Prostate gland (tissue), 2 donors: ENCODE data around the gene PALM3. TPM values are rescaled to one million over a fixed set of nuclear protein-coding genes. Genes with fewer than 3 reads are reported as not detected.

Source experiments
- DNase-seq: peaks from one replicate; pipeline ENCODE4 v3.0.0-alpha.2; 2019; ENCODE audit warnings: low spot score
- H3K27ac ChIP-seq, 2 donors: fragments of 200-600 bp; sonication (generic); 2 replicates each; pipeline ENCODE4 v1.5.1; 2017 to 2019
- H3K27me3 ChIP-seq: fragments of 200-600 bp; sonication (generic); replicated peaks from 2 replicates; pipeline ENCODE4 v1.5.1; 2019; ENCODE audit not compliant: insufficient read depth
- H3K36me3 ChIP-seq, 2 donors: fragments of 200-600 bp; sonication (generic); 1 replicate in 1 of 2; 2 replicates in 1 of 2; pipeline versions ENCODE4 v1.5.1 to v1.8.1; 2017 to 2019
- H3K4me1 ChIP-seq: fragments of 200-600 bp; sonication (generic); replicated peaks from 2 replicates; pipeline ENCODE4 v1.5.1; 2019
- H3K4me3 ChIP-seq, 2 donors: fragments of 200-600 bp; sonication (generic); 2 replicates each; pipeline ENCODE4 v1.5.1; 2017 to 2019
- H3K9me3 ChIP-seq: fragments of 200-600 bp; sonication (generic); 2 replicates; pipeline ENCODE4 v1.5.1; 2017
- POLR2A ChIP-seq: fragments of 450-650 bp; IDR thresholded peaks from one replicate; pipeline ENCODE4 v1.6.1; 2016; ENCODE audit warnings: antibody characterized with exemption, mild to moderate bottlenecking
- POLR2AphosphoS5 ChIP-seq: sonication (generic); formaldehyde crosslinking; IDR thresholded peaks from one replicate; pipeline ENCODE4 v1.6.1; 2017; ENCODE audit warnings: antibody characterized with exemption
- WGBS: methylation state at CpG from one replicate; pipeline ENCODE4 v1.1.5; 2018; 5-methylcytosine and 5-hydroxymethylcytosine counted together
- intact Hi-C: fragments of 100-400 bp; cut with DNase I; formaldehyde crosslinking; loops from one replicate; pipeline ENCODE4 v1.14.2; 2022
- total RNA-seq, 2 donors: library from RNA; depleted of rRNA; stranded (reverse); fragments of >200 nt; gene quantifications; one replicate each; pipeline ENCODE4 v1.1.0, GENCODE V29; 2016
- TF ChIP-seq, protein P1 (sequence below), 4 experiments: fragments of 200-600 bp in 2 of 4; fragments of 450-650 bp in 2 of 4; sonication (generic) in 2 of 4; IDR thresholded peaks; 1 replicate in 3 of 4; 2 replicates in 1 of 4; pipeline ENCODE4 v1.5.1; 2016 to 2019; ENCODE audit warnings: antibody characterized with exemption in 4 of 4, mild to moderate bottlenecking in 2 of 4, moderate library complexity in 2 of 4

The PALM3 gene
- total RNA-seq, 2 donors from 2014 or later, result 1.8 to 16.1 TPM

DNA sequence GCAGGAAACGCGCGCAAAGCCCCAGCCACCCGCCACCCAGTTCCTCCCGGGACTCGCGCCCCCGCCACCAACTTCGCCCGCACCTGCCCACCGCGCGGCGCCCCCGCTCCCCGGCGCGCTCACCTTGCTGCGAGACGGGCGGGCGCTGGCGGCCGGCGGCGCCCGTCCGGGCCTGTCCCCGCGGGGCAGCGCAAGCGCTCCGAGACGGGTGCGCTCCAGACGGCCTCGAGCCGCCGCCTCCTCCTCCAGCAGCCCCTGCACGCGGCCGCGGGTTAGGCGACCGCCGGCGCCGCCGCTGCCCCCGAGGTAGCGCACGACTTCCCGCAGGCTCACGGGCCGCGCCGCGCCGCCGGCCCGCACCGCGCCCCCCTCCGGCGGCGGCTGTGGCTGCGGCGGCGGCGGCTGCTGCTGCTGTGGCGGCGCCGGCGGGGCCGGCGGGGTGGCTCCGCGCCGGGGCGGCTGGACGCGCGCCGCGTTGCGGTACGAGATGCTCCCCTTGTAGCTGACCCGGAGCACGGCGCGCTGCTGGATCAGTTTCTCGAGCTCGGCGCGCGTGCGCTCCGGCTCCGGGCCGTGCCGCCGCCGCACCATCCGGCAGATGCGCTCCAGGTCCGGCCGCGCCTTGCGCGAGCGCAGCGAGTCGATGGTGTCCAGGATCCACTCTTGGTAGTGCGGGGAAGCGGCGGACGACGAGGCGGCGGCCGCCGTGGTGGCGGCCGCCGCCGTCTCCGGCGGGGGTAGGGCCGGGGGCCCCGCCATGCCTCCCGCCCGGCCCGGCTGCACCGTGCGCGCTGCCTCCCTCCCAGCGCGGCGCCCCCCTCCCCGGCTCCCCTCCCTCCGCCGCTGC lies 28.0 kb upstream of the PALM3 start:
- Histone ChIP-seq H3K36me3 (no peaks in the 10 kb centered on the region), H3K4me3 (peak overlapping the region; percentile 82 to 89), H3K4me1 (no peaks in the 10 kb centered on the region), H3K27me3 (no peaks in the 10 kb centered on the region), H3K27ac (peak overlapping the region; percentile 84 to 92), H3K9me3 (no peaks in the 10 kb centered on the region)
- intact Hi-C loops, result loop anchor here (2.0 to 10.0 kb wide), 2 partner anchors 27 to 315 kb away; partner anchors contain the start of genes C19orf53 and PRKACA
- DNase-seq, result no peak
- TF ChIP-seq, protein P1, sequence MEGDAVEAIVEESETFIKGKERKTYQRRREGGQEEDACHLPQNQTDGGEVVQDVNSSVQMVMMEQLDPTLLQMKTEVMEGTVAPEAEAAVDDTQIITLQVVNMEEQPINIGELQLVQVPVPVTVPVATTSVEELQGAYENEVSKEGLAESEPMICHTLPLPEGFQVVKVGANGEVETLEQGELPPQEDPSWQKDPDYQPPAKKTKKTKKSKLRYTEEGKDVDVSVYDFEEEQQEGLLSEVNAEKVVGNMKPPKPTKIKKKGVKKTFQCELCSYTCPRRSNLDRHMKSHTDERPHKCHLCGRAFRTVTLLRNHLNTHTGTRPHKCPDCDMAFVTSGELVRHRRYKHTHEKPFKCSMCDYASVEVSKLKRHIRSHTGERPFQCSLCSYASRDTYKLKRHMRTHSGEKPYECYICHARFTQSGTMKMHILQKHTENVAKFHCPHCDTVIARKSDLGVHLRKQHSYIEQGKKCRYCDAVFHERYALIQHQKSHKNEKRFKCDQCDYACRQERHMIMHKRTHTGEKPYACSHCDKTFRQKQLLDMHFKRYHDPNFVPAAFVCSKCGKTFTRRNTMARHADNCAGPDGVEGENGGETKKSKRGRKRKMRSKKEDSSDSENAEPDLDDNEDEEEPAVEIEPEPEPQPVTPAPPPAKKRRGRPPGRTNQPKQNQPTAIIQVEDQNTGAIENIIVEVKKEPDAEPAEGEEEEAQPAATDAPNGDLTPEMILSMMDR (IDR thresholded peaks at IDR 0.05), result peak in 1 of 4 experiments; percentile 18
- no peak for TF ChIP-seq POLR2AphosphoS5
- TF ChIP-seq POLR2A, result no peak
- under 1% methylated on average over 86 of the region's 142 CpGs for WGBS

DNA sequence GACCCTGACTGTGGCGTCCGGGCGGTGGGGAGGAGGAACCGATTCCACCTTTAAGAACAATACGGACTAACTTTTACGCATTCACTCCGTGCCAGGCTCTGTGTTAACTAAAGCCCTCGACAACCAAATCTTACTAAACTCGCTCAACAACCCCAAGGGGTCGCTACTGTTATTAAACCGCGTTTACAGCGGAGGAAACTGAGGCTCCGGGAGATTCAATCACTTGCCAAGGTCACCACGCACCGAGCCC lies 27.5 kb upstream of the PALM3 start:
- no peaks in the 10 kb centered on the region for H3K9me3 ChIP-seq
- 10% methylated on average over 16 of the region's 16 CpGs for WGBS
- H3K36me3 ChIP-seq, result no peaks in the 10 kb centered on the region
- peak overlapping the region; percentile 82 to 89 for H3K4me3 ChIP-seq
- H3K27ac ChIP-seq, result peak overlapping the region in 1 of 2 donors; percentile 92
- no peak for DNase-seq
- intact Hi-C loops, result loop anchor here (10.0 kb wide), 1 partner anchor 315 kb away; the partner anchor contains the start of gene C19orf53
- TF ChIP-seq, protein P1 (IDR thresholded peaks at IDR 0.05), result no peak
- TF ChIP-seq POLR2A (no peak), POLR2AphosphoS5 (no peak)
- no peaks in the 10 kb centered on the region for H3K4me1 ChIP-seq
- H3K27me3 ChIP-seq, result no peaks in the 10 kb centered on the region

DNA sequence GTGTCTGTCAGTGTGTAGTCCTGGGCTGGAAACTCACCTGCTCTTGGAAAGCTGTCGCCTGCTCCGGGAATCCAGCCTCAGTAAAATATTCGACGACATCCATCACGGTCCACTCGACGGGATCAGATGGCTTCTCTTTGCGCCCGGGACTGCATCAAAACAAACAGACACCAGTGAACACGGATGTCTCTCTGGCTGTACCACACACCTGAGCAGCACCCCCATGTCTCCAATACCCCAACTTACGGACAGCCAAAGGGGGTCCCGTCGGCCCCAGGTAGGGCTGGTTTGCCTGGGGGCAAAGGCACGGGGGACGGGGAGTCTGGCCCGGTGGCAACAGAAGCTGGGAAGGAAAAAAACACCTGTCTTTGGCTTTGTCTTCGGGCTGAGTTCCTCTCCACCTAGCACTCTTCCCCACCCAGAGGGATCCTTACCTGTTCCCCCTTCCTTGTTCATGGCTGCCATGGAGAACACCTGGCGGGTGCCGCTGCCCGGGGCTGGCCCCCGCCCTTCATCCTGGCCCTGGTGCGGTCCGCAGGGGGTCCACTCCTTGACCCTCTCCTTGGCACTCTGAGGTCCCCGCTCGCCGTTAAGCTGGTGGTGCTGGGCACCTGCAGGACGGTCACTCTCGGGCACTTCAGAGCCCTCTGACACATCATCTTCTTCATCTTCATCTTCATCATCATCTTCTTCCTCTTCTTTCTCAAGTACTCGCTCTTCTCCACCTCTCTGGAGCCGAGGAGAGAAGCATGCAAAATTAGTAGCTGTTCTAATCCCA lies 26.9 kb upstream of the PALM3 start:
- H3K4me1 ChIP-seq, result no peaks in the 10 kb centered on the region
- no peaks in the 10 kb centered on the region for H3K36me3 ChIP-seq
- intact Hi-C loops, result loop anchor here (10.0 kb wide), 1 partner anchor 314 kb away; the partner anchor contains the start of gene C19orf53
- H3K27ac ChIP-seq, result peak overlapping the region in 1 of 2 donors; percentile 92
- TF ChIP-seq, protein P1 (IDR thresholded peaks at IDR 0.05), result no peak
- TF ChIP-seq POLR2A (no peak), POLR2AphosphoS5 (no peak)
- H3K27me3 ChIP-seq, result no peaks in the 10 kb centered on the region
- no peak overlapping the region for H3K4me3 ChIP-seq
- no peaks in the 10 kb centered on the region for H3K9me3 ChIP-seq
- 89% methylated on average over 30 of the region's 30 CpGs for WGBS
- no peak for DNase-seq

DNA sequence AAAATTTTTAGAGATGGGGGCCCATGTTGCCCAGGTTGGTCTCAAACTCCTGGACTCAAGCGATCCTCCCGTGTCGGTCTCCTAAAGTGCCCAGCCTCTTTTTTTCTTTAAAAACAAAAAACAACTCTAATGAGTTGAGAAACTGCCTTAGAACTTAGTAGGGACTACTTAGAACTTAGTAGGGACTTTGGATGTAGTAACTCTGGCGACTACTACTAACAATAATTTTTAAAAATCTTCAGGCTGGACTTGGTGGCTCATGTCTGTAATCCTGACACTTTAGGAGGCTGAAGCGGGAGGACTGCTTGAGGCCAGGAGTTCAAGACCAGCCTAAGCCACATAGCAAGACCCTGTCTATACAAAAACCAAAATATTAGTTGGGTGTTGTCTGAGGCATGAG lies 24.2 kb upstream of the PALM3 start:
- no peak for DNase-seq
- Histone ChIP-seq H3K27me3 (no peaks in the 10 kb centered on the region), H3K9me3 (no peaks in the 10 kb centered on the region), H3K27ac (no peak overlapping the region), H3K4me3 (no peak overlapping the region), H3K4me1 (no peaks in the 10 kb centered on the region), H3K36me3 (no peaks in the 10 kb centered on the region)
- 92% methylated on average over 5 of the region's 5 CpGs for WGBS
- TF ChIP-seq POLR2A (no peak), POLR2AphosphoS5 (no peak)
- TF ChIP-seq, protein P1 (IDR thresholded peaks at IDR 0.05), result no peak
- intact Hi-C loops, result loop anchor here (10.0 kb wide), 1 partner anchor 311 kb away; the partner anchor contains the start of gene C19orf53
